ENCODE results near the gene RTKN.

RTKN gene

GRCh38 chr2:74391209-74391579 is 50.5 kb downstream of the RTKN start:
- in situ Hi-C loops (cut with MboI; ENCODE audit: low pct_unique_long_range_greater_than_20kb, low sequenced_read_pairs), result no loop called here
- no peak for DNase-seq

- in situ Hi-C loops (cut with MboI; ENCODE audit: low pct_unique_long_range_greater_than_20kb, low sequenced_read_pairs), result no loop called here
Measured at GRCh38 chr2:74390606-74391005, 51.1 kb downstream of the RTKN start.

GRCh38 chr2:74387346-74387745 is 54.4 kb downstream of the RTKN start:
- DNase-seq, result no peak
- in situ Hi-C loops (cut with MboI; ENCODE audit: low pct_unique_long_range_greater_than_20kb, low sequenced_read_pairs), result no loop called here

More at GRCh38 chr2:74390606-74391005, 51.1 kb downstream of the RTKN start:
- no peak for DNase-seq

GRCh38 chr2:74385396-74385795 is 56.3 kb downstream of the RTKN start:
- in situ Hi-C loops (cut with MboI; ENCODE audit: low pct_unique_long_range_greater_than_20kb, low sequenced_read_pairs), result no loop called here

DNA sequence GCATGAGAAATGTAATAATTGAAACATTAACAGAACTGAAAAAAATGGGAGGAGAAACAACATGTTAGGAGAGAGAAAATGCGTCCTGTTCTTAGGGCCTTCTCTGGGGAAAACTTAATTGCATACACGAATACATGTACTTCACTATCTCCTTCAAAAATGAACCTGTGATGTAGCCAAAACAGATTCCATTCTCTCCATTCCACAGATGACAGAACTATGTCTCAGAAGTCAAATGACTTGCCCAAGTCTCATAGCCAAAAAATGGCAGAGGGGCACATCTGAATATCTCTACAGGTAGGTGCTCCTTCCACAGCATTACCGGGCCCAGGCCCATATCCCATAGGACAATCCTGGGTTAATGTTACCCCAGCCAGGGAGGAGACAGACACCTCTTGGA is 57.7 kb downstream of the RTKN start:
- in situ Hi-C loops (cut with MboI; ENCODE audit: low pct_unique_long_range_greater_than_20kb, low sequenced_read_pairs), result no loop called here
- DNase-seq, result no peak

More at GRCh38 chr2:74385396-74385795, 56.3 kb downstream of the RTKN start:
- DNase-seq, result no peak

DNA sequence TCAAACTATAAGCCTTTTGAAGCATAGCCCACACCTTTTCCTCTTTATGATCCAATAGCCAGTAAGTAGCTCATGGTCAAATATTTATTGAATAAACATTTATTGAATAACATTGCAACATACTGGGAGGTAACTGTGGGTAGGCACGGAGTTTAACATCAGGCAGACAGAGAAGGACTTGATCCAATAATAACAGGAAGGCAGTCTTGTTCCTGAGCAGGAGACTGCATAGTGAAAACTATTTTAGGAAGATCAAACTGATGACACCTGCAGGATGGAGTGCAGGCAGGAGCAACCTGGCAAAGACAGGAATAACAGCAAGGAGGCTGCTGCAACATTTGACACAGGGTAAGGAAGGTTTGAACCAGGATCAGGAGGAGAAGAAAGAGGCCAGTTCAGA is 58.5 kb downstream of the RTKN start:
- in situ Hi-C loops (cut with MboI; ENCODE audit: low pct_unique_long_range_greater_than_20kb, low sequenced_read_pairs), result no loop called here
- DNase-seq, result no peak

DNA sequence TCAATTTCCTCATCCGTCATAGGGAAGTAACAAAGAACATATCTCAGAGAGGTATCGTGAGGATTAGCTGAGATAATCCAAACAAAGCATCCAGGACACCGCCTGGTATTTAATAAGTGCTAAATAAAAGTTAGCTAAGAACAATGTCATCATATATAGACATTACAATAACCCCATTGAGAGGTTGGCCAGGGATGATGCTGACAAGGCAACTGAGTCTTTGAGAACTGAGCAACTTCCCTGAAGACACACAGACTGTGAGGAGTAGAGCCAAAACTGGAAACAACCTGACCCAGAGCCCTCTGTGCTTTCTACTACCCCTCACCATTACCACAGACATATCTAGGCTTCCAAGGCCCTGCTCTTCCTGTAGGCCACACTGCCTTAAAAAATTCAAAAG is 60.0 kb downstream of the RTKN start:
- in situ Hi-C loops (cut with MboI; ENCODE audit: low pct_unique_long_range_greater_than_20kb, low sequenced_read_pairs), result no loop called here
- no peak for DNase-seq

GRCh38 chr2:74379851-74380789 is 61.6 kb downstream of the RTKN start, which contains the start of gene DCTN1:
Gene DCTN1, minus strand, starts transcription at chr2:74380311. Its CDS starts 274 bp downstream, at chr2:74380037.
- in situ Hi-C loops (cut with MboI; ENCODE audit: low pct_unique_long_range_greater_than_20kb, low sequenced_read_pairs), result no loop called here
- DNase-seq, result no peak

DNA sequence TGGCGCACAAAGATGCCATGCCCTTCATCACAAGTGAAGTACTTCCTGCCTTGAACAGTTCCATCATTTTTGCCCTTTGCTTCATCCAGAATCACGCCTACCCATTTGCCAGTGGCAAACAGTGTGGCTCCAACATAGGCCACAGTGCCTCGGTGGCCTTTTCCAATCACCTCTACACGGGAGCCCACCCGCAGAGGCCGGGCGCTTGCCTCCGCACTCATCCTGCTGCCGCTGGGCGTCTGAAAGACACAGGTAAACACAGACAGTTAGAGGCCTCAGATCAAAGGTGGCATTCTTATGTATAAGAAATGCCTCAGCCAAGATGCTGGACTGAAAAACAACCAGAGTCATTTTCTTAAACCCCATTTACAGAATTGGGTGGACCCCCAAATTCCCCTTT is 63.7 kb downstream of the RTKN start:
- in situ Hi-C loops (cut with MboI; ENCODE audit: low pct_unique_long_range_greater_than_20kb, low sequenced_read_pairs), result no loop called here

GRCh38 chr2:74375838-74376237 is 65.9 kb downstream of the RTKN start:
- in situ Hi-C loops (cut with MboI; ENCODE audit: low pct_unique_long_range_greater_than_20kb, low sequenced_read_pairs), result no loop called here
- peak; percentile 42 for DNase-seq

More for the DNA sequence above, 63.7 kb downstream of the RTKN start:
- DNase-seq, result no peak

Data from KBM-7 (cell line).